SKM-1 treated with dmso at 0.1 percent for 144 hours (cell line): ENCODE data around the gene RBM47.
"Not testable (repeated sequence)": the region's sequence is repeated elsewhere in the genome, so short reads cannot be mapped to it uniquely, and the experiment has no call there.

Source experiments
- DNase-seq: peaks from one replicate; lab custom pipeline; 2025; ENCODE audit not compliant: unreplicated experiment; lab: John Stamatoyannopoulos, UW

RBM47 gene

DNA sequence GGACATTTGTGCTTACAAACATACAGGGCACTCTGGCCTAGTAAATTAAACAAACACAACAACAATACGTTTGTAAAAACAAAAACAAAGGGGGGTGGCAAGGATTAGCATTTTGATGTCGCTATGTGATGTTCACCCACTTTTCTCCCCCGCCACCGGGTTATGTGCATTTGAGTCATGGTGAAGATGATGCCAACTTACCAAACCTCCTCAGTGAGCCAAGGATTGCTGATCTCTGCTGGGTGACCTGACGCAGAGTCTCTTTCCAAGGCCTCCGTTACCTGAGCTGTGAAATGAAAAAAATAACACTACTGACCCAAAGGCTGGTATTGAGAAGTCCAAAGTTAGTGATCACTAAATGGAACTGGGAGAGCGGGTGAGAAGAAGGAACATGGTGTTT, 85.4 kb downstream of the RBM47 start:
- DNase-seq, result no peak

DNA sequence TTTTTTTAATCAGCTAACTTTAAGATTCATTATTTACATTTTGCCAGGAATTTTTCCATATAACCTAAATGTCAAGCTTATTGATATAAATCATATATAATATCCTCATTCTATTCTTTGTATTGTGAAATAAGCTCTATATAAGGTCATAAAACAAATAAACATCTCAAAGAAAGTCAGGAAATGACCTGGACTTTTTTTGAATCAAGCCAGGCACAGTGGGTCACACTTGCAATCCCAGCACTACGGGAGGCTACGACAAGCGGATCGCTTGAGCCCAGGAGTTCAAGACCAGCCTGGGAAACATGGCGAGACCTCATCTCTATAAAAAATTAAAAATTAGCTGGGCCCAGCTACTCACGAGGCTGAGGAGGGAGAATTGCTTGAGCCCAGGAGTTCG, 88.9 kb downstream of the RBM47 start:
- DNase-seq, result no peak

DNA sequence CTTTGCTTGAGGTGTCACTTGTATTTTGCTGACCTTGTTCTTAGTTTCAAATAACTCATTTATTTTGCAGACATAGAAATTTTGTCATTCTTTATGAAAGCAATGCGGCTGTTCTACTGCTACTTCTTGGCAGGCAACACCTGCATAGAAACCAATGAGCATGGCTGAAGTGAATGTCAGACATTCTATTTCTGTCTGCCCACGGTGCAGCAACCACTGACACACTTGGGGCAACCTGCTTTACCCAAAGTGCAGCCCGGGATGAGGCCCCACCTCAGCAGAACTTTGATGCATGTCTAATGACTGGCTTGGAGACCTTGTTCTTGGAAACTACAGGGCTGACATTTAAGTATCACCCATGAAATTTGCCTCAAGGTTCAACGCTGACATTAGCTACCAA, 93.6 kb downstream of the RBM47 start:
- no peak for DNase-seq

DNA sequence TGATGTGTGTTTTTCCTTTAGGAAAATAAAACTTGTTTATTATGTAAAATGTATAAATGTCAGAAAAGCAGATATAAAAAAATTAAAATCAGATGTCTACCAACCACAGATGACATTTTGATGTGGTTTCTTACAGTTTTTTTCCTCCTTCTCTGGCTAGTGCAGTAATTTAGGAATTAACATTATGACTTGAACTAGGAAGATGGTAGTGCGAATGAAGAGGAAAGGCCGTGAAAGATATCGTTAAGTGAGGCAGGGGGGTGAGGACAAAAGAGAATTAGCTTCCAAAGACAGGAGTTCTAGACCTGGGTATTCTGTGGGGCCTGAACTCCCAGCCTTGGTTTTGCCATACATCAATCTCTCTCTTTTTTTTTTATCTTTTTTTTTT, 98.0 kb downstream of the RBM47 start:
- DNase-seq, result no peak

- no peak for DNase-seq
Measured at GRCh38 chr4:40530961-40531635, 98.6 kb downstream of the RBM47 start.

GRCh38 chr4:40526741-40527140, 102.9 kb downstream of the RBM47 start:
- DNase-seq, result no peak

DNA sequence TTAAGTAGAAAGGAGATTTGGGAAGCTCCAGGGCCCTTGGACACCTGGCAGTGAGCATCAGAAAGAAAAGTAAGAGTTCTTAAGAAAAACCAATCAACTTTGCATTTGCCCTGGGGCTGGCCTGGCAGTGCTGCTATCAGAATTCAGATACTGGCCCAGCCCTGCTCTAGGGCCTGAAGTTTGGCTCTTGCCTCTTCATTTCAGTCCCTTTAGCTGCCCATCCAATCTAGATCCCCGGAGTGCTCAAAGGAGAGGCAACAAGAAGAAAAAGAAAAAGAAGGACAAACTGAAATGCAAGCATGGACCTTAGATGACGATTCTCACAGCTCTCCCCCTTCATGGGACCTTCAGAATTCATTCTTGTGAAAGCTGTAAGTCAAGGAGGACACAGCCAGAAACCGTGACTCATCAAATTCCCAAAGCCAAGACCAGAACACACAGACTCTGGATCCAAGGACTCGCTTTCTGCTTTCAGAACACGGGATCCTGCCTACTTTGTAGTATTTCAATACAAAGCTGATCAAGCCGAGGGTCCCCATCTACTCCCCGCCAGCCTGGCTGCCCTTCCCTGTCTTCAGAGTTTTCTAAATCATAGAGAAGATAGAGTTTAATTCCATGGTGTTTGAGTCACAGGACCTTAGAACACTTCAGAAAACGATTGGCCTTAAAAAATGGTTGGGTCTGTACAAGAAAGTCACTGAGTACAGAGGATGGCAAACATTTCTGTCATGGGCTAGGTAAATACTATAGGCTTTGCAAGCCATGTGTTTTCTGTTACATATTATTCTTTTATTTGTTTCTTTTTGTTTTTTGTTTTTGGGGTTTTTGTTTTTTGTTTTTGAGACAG, 103.7 kb downstream of the RBM47 start:
- no peak for DNase-seq

DNA sequence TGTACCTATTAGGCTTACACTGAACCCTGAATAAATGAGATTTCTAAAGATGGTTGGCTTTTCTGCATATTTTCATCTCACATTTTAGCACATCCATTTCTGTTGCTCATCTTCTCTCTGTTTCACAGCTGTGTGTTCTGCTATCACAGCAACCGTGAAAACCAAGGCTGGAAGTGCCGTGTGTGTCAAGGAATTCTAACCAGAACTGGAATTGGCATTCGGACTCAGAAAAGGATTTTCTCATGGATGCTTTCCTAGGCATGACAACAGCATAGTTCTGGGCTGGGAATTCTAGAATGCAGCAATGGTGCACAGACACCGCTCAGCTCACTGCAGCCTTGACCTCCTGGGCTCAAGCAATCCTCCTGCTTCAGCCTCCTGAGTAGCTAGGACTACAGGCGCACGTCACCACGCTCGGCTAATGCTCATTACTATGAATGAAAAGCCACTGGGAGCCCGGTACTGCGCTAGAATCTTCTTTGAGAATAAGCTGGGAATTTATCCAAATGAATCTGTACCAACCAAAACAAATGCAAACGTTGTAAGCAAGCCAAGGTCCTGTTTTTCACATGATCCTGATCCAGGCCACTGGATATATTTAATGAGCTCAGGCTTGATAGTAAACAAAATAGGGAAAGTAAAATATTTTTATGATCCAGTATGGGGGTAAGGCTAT, 105.2 kb downstream of the RBM47 start:
- no peak for DNase-seq

- DNase-seq, result no peak
Measured at GRCh38 chr4:40523581-40523980, 106.1 kb downstream of the RBM47 start.

- DNase-seq, result no peak
Measured at GRCh38 chr4:40521957-40522356, 107.7 kb downstream of the RBM47 start.

DNA sequence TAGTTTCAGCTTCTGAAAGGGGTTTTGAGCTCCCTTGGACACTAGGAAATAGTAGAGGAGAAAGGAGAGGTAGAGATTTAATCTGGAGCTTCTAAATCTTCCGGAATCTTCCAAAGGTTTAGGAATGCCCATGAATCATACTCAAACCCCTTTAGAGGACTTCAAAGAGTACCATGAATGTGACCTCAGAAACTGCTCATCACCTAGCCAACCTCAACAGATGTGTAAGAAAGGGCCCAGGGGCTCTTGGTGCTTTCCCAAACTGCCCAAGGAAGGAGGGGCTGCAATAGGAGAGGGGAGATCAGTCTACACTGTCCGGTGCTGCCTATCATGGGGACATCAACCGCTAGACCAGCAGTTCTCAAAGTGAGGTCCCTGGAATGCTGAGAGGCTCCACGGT, 109.1 kb downstream of the RBM47 start:
- DNase-seq, result no peak

DNA sequence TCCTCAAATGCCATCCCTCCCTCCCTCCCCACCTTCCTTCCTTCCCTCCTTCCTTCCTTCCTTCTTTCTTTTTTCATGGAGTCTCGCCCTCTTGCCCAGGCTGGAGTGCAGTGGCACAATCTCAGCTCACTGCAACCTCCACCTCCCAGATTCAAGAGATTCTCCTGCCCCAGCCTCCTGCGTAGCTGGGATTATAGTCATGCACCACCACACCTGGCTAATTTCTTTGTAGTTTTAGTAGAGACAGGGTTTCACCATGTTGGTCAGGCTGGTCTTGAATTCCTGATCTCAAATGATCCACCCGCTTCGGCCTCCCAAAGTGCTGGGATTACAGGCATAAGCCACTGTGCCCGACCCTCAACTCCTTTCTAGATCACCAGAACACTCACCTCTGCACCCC, 112.6 kb downstream of the RBM47 start:
- not testable (repeated sequence) for DNase-seq

- no peak for DNase-seq
Measured at GRCh38 chr4:40516651-40517050, 113.0 kb downstream of the RBM47 start.

DNA sequence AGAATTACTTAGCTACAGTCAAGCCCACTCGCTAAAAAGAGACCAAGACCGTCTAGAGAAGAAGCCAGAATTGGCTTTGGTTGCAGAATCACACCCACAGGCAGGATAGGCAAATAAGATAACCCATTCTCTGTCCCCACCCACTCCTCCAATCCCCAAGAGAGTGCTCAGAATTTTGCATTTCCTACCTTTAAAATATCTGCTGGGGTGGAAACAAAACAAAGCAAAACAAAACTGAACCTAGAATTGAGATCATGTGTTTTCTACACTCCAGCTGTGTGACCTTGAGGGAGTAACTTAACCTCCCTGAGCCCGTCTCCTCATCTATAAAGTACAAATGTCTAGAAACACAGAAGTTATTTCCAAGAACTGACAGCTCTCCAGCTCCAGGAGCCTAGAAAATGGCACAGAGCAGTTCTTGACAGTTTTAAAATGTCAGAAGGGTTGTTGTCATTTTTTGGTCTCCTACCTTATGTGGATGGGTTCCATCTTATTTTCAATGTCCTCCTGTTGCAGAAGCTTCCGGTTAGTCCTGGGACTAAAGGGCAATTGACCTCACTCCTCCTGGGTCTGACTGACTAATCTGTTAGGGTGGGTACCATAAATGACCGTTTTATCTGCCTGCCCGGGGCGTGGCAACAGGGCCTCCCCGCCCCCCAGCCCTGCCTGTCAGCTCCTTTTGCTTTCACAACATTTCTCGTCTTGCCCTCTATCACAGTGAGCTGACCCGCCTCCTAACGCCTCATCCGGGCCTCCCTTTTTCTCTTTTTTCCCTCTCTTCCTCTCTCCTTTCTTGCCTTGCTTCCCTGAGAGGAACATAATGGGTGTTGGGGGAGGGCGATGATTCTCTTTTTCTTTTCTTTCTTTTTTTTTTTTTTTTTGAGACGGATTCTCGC, 114.0 kb downstream of the RBM47 start:
- DNase-seq, result no peak

DNA sequence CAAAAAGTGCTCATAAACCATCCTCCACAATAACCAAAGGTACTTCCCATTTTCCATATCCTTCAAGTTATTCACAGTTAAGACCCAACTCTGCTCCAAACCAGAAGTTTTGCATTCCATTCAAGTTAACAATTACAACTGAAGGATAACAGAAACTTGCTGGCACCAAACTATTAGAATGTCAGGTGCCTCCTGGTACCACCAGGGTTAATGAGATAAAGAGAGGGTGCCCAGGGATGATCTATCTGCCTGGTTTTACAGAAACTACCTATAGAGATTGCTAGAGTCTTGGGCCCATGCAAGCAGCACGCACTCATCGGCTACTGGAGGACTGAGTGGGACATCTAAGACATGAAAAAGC, 114.6 kb downstream of the RBM47 start:
- DNase-seq, result no peak

- no peak for DNase-seq
Measured at GRCh38 chr4:40514497-40514951, 115.1 kb downstream of the RBM47 start.

- DNase-seq, result no peak
Measured at GRCh38 chr4:40511036-40511614, 118.5 kb downstream of the RBM47 start.

- DNase-seq, result no peak
Measured at GRCh38 chr4:40507977-40508376, 121.7 kb downstream of the RBM47 start.

GRCh38 chr4:40506492-40506891, 123.2 kb downstream of the RBM47 start:
- DNase-seq, result no peak

- DNase-seq, result no peak
Measured at GRCh38 chr4:40506066-40506465, 123.6 kb downstream of the RBM47 start.

DNA sequence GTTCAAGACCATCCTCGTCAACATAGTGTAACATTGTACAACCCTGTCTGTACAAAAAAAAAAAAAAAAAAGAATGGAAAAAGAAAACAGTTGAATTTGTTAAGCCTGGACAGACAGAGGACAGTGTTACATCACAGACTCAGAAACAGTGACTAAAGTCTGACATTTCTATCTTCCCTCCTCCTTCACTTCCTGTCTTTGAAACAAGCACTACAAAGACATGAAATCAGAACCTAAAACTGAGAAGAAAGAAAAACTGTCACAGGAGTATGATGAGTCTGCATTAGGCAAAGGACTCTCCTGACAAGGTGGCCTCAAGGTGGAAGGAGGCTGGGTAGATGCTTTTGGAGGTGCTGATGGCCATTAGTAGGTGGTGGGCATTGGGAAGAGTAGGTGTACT, 126.7 kb downstream of the RBM47 start:
- peak; percentile 9 for DNase-seq
